Measurements from ENCODE around the gene FRMPD4.

Gene FRMPD4

GRCh38 chrX:12681047-12681446, 542.8 kb downstream of the FRMPD4 start:
- DNase-seq = no peak

- peak; percentile 3 for DNase-seq
Observed at GRCh38 chrX:12685541-12685940, 547.3 kb downstream of the FRMPD4 start.

GRCh38 chrX:12686331-12686730, 548.1 kb downstream of the FRMPD4 start:
- DNase-seq = no peak

GRCh38 chrX:12690646-12691045, 552.4 kb downstream of the FRMPD4 start:
- DNase-seq = no peak

- DNase-seq = peak; percentile 7
Observed at GRCh38 chrX:12693754-12694153, 555.5 kb downstream of the FRMPD4 start.

GRCh38 chrX:12700745-12701144, 562.5 kb downstream of the FRMPD4 start:
- DNase-seq = no peak

- peak; percentile 36 for DNase-seq
Observed at GRCh38 chrX:12701628-12702027, 563.4 kb downstream of the FRMPD4 start.

GRCh38 chrX:12702509-12703091, 564.3 kb downstream of the FRMPD4 start:
- DNase-seq = no peak

- no peak for DNase-seq
Observed at GRCh38 chrX:12704706-12705105, 566.4 kb downstream of the FRMPD4 start.

- DNase-seq = no peak
Observed at GRCh38 chrX:12709047-12709446, 570.8 kb downstream of the FRMPD4 start.

GRCh38 chrX:12711435-12712040, 573.3 kb downstream of the FRMPD4 start:
- no peak for DNase-seq

- DNase-seq = no peak
Observed at GRCh38 chrX:12716574-12716973, 578.3 kb downstream of the FRMPD4 start.

- no peak for DNase-seq
Observed at GRCh38 chrX:12719837-12720236, 581.6 kb downstream of the FRMPD4 start.

GRCh38 chrX:12721042-12721441, 582.8 kb downstream of the FRMPD4 start:
- peak; percentile 8 for DNase-seq

GRCh38 chrX:12722314-12722713, 584.0 kb downstream of the FRMPD4 start:
- no peak for DNase-seq

- no peak for DNase-seq
Observed at GRCh38 chrX:12741416-12741815, 603.1 kb downstream of the FRMPD4 start.

GRCh38 chrX:12747433-12747832, 609.2 kb downstream of the FRMPD4 start:
- no peak for DNase-seq

GRCh38 chrX:12751887-12752286, 613.6 kb downstream of the FRMPD4 start:
- DNase-seq = no peak

- no peak for DNase-seq
Observed at GRCh38 chrX:12753366-12753765, 615.1 kb downstream of the FRMPD4 start.

- no peak for DNase-seq
Observed at GRCh38 chrX:12758291-12758690, 620.0 kb downstream of the FRMPD4 start.

- DNase-seq = no peak
Observed at GRCh38 chrX:12767856-12768255, 629.6 kb downstream of the FRMPD4 start.

- no peak for DNase-seq
Observed at GRCh38 chrX:12768491-12768890, 630.2 kb downstream of the FRMPD4 start.

- DNase-seq = peak; percentile 20
Observed at GRCh38 chrX:12770440-12770839, 632.2 kb downstream of the FRMPD4 start.

- DNase-seq = peak; percentile 41
Observed at GRCh38 chrX:12771445-12772069, 633.3 kb downstream of the FRMPD4 start.

Data from fibroblast of skin of back (primary cell).